ENCODE results near the gene TTC33. TPM values are rescaled to one million over a fixed set of nuclear protein-coding genes. Genes with fewer than 3 reads are reported as not detected.

Gene TTC33
- total and polyA plus RNA-seq, 5 experiments from 2014 or later: 8.4 to 18.9 (median 14.8) TPM

DNA sequence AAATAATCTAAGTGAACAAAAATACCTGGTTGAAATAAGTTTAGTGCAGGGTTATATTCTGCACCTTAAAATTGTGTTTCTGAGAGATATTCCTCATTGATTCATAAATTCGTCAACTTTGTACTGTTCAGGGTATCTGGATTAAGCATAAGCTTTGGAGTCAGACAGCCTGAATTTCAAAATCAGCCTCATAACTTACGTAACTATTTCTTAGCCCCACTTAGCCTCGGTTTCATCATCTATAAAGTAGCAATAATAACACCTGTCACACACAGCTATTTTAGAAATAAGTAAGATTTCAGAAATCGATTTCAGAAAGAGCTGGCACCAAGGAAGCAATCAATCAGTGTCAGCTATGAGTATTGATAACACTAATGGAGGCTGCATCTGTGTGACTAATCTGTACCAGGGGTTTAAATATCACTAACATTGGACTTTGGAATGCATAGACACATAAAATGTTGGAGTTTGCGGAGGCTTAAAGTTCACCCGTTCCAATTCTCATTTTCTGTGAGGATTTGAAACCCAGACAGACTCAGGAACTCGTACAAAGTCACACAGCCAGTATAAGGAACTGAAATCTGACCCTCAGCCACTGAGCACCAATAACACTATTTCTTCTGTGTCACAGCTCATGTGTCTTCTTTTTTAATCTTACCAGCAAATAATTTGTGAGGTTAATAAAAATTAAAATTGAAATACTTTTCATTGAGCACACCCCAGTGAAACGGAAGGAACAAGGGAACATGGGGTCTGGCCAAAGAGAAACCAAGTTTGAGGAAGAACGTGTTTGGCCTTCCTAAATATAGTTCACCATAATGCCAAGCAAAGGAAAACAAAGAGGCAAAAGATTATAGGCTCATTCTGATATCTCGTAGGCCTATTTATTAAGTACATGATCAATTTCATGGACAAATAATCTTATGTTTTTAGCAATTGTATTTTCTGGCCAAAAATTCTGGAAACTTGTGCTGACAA, 270.5 kb downstream of the TTC33 start:
- no peaks in the 10 kb centered on the region for H3K27me3 Mint-ChIP-seq
- H3K4me1 Mint-ChIP-seq: peaks cover 4 to 62% (median 22%) of the 10 kb centered on the region in 4 donors
- no peak for ATAC-seq
- H3K4me3 Mint-ChIP-seq: peak overlapping the region in 1 of 10 donors; percentile 8
- H3K27ac Mint-ChIP-seq: peak overlapping the region in 5 of 10 donors; percentile 22 to 61 (median 53)
- no peaks in the 10 kb centered on the region for H3K9me3 Mint-ChIP-seq
- H3K36me3 Mint-ChIP-seq: no peaks in the 10 kb centered on the region
- no peak for DNase-seq
- POLR2A ChIA-PET: no interaction called here

DNA sequence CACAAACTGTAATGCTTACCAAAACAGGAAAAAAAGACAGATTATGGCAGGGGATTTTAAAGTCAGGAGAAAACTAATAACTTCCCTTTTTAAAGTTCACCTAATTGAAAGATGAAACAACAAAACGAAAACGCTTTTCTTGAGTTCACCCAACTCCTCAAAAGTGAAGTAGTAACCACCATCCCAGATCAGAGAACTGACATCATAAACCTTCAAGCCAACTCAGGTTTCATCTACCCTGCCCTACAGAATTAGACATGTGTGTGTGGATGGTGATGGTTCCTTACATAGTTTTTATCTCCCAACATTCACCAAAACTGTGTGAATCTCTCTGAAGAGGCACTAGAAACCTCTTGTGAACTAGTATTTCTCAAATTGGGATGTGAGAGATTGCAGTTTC, 271.3 kb downstream of the TTC33 start:
- POLR2A ChIA-PET: no interaction called here
- peak overlapping the region in 6 of 10 donors; percentile 8 to 84 (median 34) for H3K27ac Mint-ChIP-seq
- no peaks in the 10 kb centered on the region for H3K36me3 Mint-ChIP-seq
- peaks cover 4 to 62% (median 23%) of the 10 kb centered on the region in 4 donors for H3K4me1 Mint-ChIP-seq
- DNase-seq (peak in 1 of 10 donors; percentile 18), ATAC-seq (peak; percentile 37 to 48)
- H3K9me3 Mint-ChIP-seq: no peaks in the 10 kb centered on the region
- H3K27me3 Mint-ChIP-seq: no peaks in the 10 kb centered on the region
- H3K4me3 Mint-ChIP-seq: peak overlapping the region in 1 of 10 donors; percentile 8

DNA sequence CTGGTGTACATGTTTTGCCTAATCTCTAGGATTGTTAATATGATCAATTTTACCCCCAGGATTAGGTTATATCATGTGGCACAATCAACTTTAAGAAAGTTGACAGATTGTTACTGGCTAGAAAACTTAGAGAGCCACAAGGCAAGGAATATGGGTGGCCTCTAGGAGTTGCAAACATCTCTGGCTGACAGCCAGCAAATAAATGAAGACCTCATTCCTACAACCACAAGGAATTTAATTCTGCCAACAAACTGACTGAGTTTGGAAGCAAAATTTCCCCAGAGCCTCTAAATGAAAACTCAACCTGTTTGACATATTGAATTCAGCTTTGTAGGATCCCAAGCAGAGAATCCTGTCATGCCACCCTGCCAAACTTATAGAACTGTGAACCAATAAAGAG, 272.4 kb downstream of the TTC33 start:
- no peak for ATAC-seq
- DNase-seq: no peak
- peak overlapping the region in 4 of 10 donors; percentile 5 to 84 (median 36) for H3K27ac Mint-ChIP-seq
- no peak overlapping the region for H3K4me3 Mint-ChIP-seq
- POLR2A ChIA-PET: no interaction called here
- no peaks in the 10 kb centered on the region for H3K27me3 Mint-ChIP-seq
- no peaks in the 10 kb centered on the region for H3K36me3 Mint-ChIP-seq
- H3K4me1 Mint-ChIP-seq: peaks cover 4 to 56% (median 23%) of the 10 kb centered on the region in 4 donors
- H3K9me3 Mint-ChIP-seq: no peaks in the 10 kb centered on the region

DNA sequence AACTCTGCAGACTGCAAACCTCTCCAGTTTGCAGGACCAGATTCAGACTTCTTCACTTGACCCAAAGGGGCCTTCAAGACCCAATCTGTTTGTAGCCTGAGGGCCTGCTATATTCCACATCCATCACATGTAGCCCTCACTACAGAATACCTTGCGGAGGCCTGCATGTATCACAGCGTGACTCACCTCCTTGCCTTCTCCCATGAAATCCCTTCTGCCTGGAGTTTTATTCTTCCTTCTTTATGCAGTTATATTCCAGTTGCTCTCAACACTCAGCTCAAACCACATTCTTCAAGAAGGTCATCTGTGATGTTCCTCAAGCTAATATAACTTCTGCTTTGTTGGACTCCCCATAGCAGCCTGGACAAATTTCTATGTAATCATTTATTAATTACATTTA, 274.5 kb downstream of the TTC33 start:
- Mint-ChIP-seq H3K9me3 (no peaks in the 10 kb centered on the region), H3K4me3 (no peak overlapping the region), H3K27ac (no peak overlapping the region), H3K36me3 (peaks cover 0 to under 1% (median 0%) of the 10 kb centered on the region in 3 donors), H3K4me1 (peaks cover 1 to 37% (median 11%) of the 10 kb centered on the region in 4 donors), H3K27me3 (no peaks in the 10 kb centered on the region)
- DNase-seq (no peak), ATAC-seq (no peak)
- POLR2A ChIA-PET: no interaction called here

DNA sequence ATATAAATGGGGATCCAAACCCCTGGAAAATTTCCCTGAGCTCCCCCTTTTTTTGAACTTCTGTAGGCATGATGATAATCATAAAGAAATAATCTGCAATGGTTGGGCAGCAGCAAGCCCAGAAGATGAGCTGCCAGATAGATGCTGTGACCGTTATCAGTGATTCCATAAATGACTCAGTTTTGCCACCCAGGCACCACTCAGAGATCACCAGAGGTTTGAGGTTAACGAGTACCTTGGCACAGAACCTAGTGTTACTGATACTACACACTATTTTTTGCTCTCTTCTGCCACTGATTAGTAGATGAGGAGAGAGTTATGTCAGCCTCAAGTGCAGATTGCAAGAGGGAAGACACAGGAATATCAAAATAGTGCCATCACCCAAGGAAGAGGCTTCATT, 275.4 kb downstream of the TTC33 start:
- POLR2A ChIA-PET: no interaction called here

DNA sequence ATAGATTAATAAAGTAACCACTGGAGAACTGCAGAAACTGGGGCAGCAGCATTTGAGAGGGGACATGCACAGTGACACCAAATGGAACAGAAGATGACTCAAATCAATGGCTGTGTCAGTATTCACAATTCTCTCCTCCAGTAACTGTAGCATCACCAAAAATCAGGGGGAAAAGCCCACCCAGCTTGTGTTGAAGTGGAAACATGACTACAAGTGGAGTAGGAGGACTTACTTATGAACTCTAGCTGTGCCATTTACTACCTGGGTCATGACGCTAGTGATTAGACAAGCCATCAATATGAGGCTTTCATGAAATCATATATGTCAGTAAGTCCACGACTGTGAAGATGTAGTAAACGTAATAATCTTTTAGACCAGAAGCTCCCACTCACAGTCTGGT, 275.8 kb downstream of the TTC33 start:
- POLR2A ChIA-PET: no interaction called here
- H3K27ac Mint-ChIP-seq: no peak overlapping the region
- peaks cover 0 to 4% (median 0%) of the 10 kb centered on the region in 3 donors for H3K36me3 Mint-ChIP-seq
- H3K4me1 Mint-ChIP-seq: peaks cover 1 to 24% (median 9%) of the 10 kb centered on the region in 4 donors
- no peak overlapping the region for H3K4me3 Mint-ChIP-seq
- H3K9me3 Mint-ChIP-seq: no peaks in the 10 kb centered on the region
- no peaks in the 10 kb centered on the region for H3K27me3 Mint-ChIP-seq
- ATAC-seq (no peak), DNase-seq (no peak)

More for the DNA sequence above, 275.4 kb downstream of the TTC33 start:
- Mint-ChIP-seq H3K9me3 (no peaks in the 10 kb centered on the region), H3K27ac (no peak overlapping the region), H3K4me1 (peaks cover 1 to 28% (median 11%) of the 10 kb centered on the region in 4 donors), H3K27me3 (no peaks in the 10 kb centered on the region), H3K36me3 (peaks cover 0 to 4% (median 0%) of the 10 kb centered on the region in 3 donors), H3K4me3 (no peak overlapping the region)
- DNase-seq (no peak), ATAC-seq (no peak)

DNA sequence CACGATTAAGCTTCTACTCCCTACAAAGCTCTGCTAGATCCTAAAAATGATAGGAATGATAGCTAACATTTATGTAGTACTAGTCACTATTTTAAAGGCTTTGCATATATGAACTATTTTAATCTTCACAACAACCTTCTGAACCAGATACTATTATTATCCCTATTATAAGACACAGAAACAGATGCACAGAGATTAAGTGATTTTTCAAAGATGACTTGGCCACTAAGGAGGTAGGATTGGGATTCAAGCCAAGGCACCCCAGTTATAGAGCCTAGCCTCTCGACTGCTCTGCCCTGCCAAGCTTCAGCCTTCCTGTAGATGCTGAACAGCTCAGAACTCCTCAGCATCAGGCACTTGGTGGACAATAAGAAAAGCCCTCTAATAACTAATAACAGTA, 277.0 kb downstream of the TTC33 start:
- ATAC-seq: no peak
- peaks cover 0 to 5% (median 0%) of the 10 kb centered on the region in 3 donors for H3K36me3 Mint-ChIP-seq
- peaks cover 0 to 12% (median 1%) of the 10 kb centered on the region in 4 donors for H3K4me1 Mint-ChIP-seq
- no peak overlapping the region for H3K27ac Mint-ChIP-seq
- POLR2A ChIA-PET: no interaction called here
- H3K27me3 Mint-ChIP-seq: no peaks in the 10 kb centered on the region
- H3K9me3 Mint-ChIP-seq: no peaks in the 10 kb centered on the region
- no peak for DNase-seq
- no peak overlapping the region for H3K4me3 Mint-ChIP-seq

DNA sequence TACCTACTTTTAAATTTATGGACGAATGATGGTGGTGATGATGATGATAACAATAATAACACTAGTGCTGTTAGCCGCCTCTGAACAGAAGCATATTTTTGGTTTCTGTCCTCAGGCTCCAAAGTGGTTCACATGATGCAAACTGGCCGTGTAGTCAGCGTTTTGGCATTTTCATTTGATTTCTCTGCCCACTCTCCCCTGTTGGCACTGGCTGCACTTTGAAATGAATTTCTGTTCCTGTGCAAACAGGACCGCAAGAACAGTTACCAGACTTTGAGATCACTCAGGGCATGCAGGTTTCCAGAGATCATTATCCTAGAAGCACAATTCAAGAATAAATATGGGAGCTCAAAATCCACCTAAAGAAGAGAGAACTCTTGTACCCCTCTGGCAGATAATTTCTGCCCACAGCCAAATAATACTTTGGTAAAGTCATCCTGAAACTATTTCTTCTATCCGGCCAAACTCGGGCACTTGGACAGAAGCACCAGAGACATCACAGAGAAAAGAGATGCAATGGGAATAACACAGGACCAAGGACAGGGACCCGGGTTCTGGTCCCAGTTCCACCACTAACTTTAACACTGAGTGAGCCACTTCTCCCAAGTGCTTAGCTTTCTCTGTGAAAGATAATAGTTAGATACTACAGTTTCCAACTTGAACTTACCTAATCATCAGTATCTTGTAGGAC, 277.8 kb downstream of the TTC33 start:
- ATAC-seq (no peak), DNase-seq (no peak)
- H3K27ac Mint-ChIP-seq: no peak overlapping the region
- no peaks in the 10 kb centered on the region for H3K27me3 Mint-ChIP-seq
- H3K4me1 Mint-ChIP-seq: peaks cover 0 to 8% (median 1%) of the 10 kb centered on the region in 4 donors
- H3K36me3 Mint-ChIP-seq: peaks cover 0 to 12% (median 0%) of the 10 kb centered on the region in 3 donors
- POLR2A ChIA-PET: no interaction called here
- no peak overlapping the region for H3K4me3 Mint-ChIP-seq
- H3K9me3 Mint-ChIP-seq: no peaks in the 10 kb centered on the region

DNA sequence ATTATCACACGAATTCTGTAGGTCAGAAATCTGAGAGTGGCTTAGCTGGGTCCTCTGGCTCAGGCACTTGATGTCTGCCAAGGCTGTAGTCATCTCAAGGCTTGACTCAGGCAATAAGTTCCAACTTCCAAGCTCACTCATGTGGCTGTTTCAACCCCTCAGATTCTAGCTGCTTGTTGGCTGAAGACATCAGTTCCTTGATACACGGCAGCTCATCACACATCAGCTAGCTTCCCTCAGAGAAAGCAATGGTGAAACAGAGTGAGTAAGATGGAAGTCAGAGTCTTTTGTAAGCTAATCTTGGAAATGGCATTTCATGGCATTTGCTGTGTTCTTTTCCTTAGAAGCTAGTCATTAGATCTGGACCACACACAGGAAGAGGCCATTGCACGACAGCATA, 280.2 kb downstream of the TTC33 start:
- no peaks in the 10 kb centered on the region for H3K27me3 Mint-ChIP-seq
- peaks cover 0 to 6% (median 1%) of the 10 kb centered on the region in 4 donors for H3K4me1 Mint-ChIP-seq
- H3K9me3 Mint-ChIP-seq: peaks cover 0 to 16% (median 0%) of the 10 kb centered on the region in 9 donors
- H3K4me3 Mint-ChIP-seq: no peak overlapping the region
- ATAC-seq: no peak
- POLR2A ChIA-PET: no interaction called here
- H3K27ac Mint-ChIP-seq: no peak overlapping the region
- H3K36me3 Mint-ChIP-seq: peaks cover 0 to 12% (median 0%) of the 10 kb centered on the region in 3 donors
- DNase-seq: no peak

DNA sequence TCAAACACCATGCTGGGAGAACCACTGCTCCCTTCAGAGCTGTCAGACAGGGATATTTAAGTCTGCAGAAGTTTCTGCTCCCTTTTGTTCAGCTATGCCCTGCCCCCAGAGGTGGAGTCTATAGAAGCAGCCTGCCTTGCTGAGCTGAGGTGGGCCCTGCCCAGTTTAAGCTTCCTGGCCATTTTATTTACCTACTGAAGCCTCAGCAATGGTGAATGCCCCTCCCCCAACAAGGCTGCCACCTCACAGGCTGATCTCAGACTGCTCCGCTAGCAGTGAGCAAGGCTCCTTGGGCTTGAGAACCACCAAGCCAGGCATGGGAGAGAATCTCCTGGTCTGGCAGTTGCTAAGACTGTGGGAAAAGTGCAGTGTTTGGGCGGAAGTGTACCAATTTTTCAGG, 281.5 kb downstream of the TTC33 start:
- POLR2A ChIA-PET: no interaction called here
- no peaks in the 10 kb centered on the region for H3K27me3 Mint-ChIP-seq
- H3K36me3 Mint-ChIP-seq: peaks cover 0 to 12% (median 0%) of the 10 kb centered on the region in 3 donors
- ATAC-seq (no peak), DNase-seq (no peak)
- no peak overlapping the region for H3K4me3 Mint-ChIP-seq
- no peak overlapping the region for H3K27ac Mint-ChIP-seq
- H3K4me1 Mint-ChIP-seq: no peaks in the 10 kb centered on the region
- peaks cover 0 to 21% (median 0%) of the 10 kb centered on the region in 9 donors for H3K9me3 Mint-ChIP-seq

DNA sequence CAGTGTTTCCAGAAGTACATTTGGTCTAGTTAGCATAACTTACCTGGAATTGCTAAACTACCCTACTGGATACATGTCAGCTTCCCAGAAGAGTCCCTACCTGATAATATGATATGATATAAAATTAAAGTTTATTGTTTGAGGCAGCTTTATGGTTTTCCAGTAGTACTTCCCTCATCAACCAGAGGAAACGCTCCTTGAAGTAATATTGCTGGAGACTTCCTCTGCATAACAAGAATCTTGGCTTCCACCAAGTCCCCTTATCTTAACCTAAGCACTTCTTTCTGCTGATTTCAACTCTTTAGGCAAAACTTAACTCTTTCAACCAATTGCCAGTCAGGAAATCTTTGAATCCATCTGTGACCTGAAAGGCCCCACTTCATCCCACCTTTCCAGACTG, 290.3 kb downstream of the TTC33 start:
- Mint-ChIP-seq H3K27me3 (no peaks in the 10 kb centered on the region), H3K36me3 (peaks cover 0 to 14% (median 14%) of the 10 kb centered on the region in 3 donors), H3K27ac (peak overlapping the region in 1 of 10 donors; percentile 71), H3K4me1 (no peaks in the 10 kb centered on the region), H3K4me3 (no peak overlapping the region), H3K9me3 (peaks cover 3 to 19% (median 12%) of the 10 kb centered on the region in 9 donors)
- POLR2A ChIA-PET: no interaction called here
- no peak for DNase-seq
- no peak for ATAC-seq

DNA sequence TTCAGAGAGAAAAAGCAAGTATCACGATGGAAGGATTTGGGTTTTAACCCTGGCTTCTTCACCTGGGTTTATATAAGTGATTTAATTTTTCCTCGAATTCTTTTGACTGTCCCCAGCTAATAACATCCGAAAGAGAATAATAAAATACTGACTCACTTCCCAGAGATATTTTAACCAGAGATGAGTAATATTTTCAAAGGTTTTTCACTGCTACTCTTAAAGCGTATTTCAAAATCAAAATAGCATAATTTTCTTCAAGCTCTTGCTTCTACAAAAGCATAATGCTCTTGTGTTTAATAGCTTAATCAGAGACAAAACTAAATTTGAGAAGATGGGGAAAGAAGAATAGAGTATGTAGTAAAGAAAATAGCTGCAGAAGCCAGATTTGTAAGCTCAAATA, 291.2 kb downstream of the TTC33 start:
- Mint-ChIP-seq H3K36me3 (peaks cover 0 to 18% (median 17%) of the 10 kb centered on the region in 3 donors), H3K9me3 (peaks cover 0 to 26% (median 16%) of the 10 kb centered on the region in 9 donors), H3K27me3 (no peaks in the 10 kb centered on the region), H3K4me3 (no peak overlapping the region), H3K4me1 (no peaks in the 10 kb centered on the region), H3K27ac (no peak overlapping the region)
- POLR2A ChIA-PET: no interaction called here
- no peak for DNase-seq
- ATAC-seq: no peak
